Bronchial epithelial cell (primary cell): ENCODE measurements around the gene TGFBR2. TPM values are rescaled to one million over a fixed set of nuclear protein-coding genes. Genes with fewer than 3 reads are reported as not detected.

Experiments used
- DNase-seq: peaks from one replicate; pipeline ENCODE4 v3.0.0-alpha.2; 2010; ENCODE audit warnings: low read depth
- FAIRE-seq: peaks from 2 replicates; lab custom pipeline; 2011; peaks lifted over from hg19 to GRCh38; lab: Jason Lieb, UNC
- H3K27me3 ChIP-seq: 2 replicates; pipeline ENCODE4 v1.5.1; 2011; ENCODE audit warnings: low read length; ENCODE audit not compliant: control insufficient read depth, insufficient read depth
- H3K36me3 ChIP-seq: 2 replicates; pipeline ENCODE4 v1.5.1; 2011; ENCODE audit warnings: low read length; ENCODE audit not compliant: control insufficient read depth, insufficient read depth
- H3K4me3 ChIP-seq: 2 replicates; pipeline ENCODE4 v1.5.1; 2011; ENCODE audit warnings: mild to moderate bottlenecking, low read depth, low read length, control low read depth
- CTCF ChIP-seq: IDR thresholded peaks from 2 replicates; pipeline ENCODE4 v1.5.1; 2011; ENCODE audit warnings: mild to moderate bottlenecking, moderate library complexity, low read length, control low read depth, inconsistent platforms; ENCODE audit not compliant: insufficient read depth, severe bottlenecking
- total RNA-seq: library from RNA; depleted of rRNA; stranded (reverse); fragments of >200 nt; gene quantifications from 2 replicates; pipeline ENCODE4 v1.2.1, GENCODE V29; 2014

Gene TGFBR2
- total RNA-seq, 1 donor from 2014 or later, result 25.5 TPM

GRCh38 chr3:30733209-30733608, 126.8 kb downstream of the TGFBR2 start:
- DNase-seq (no peak), FAIRE-seq (no peak)
- no peaks in the 10 kb centered on the region for H3K36me3 ChIP-seq
- no peak for TF ChIP-seq CTCF
- H3K4me3 ChIP-seq, result no peak overlapping the region
- no peaks in the 10 kb centered on the region for H3K27me3 ChIP-seq

- FAIRE-seq (no peak), DNase-seq (no peak)
- Histone ChIP-seq H3K36me3 (no peaks in the 10 kb centered on the region), H3K27me3 (no peaks in the 10 kb centered on the region), H3K4me3 (no peak overlapping the region)
- TF ChIP-seq CTCF, result no peak
These were observed 127.3 kb downstream of the TGFBR2 start for GRCh38 chr3:30733696-30734095.

GRCh38 chr3:30737743-30738499, 131.5 kb downstream of the TGFBR2 start:
- FAIRE-seq (no peak), DNase-seq (no peak)
- no peaks in the 10 kb centered on the region for H3K27me3 ChIP-seq
- H3K36me3 ChIP-seq, result no peaks in the 10 kb centered on the region
- H3K4me3 ChIP-seq, result no peak overlapping the region
- no peak for TF ChIP-seq CTCF

GRCh38 chr3:30738605-30739004, 132.2 kb downstream of the TGFBR2 start:
- Histone ChIP-seq H3K36me3 (no peaks in the 10 kb centered on the region), H3K27me3 (no peaks in the 10 kb centered on the region), H3K4me3 (no peak overlapping the region)
- FAIRE-seq (no peak), DNase-seq (no peak)
- no peak for TF ChIP-seq CTCF

GRCh38 chr3:30741889-30742288, 135.5 kb downstream of the TGFBR2 start:
- TF ChIP-seq CTCF, result no peak
- Histone ChIP-seq H3K36me3 (no peaks in the 10 kb centered on the region), H3K4me3 (no peak overlapping the region), H3K27me3 (no peaks in the 10 kb centered on the region)
- FAIRE-seq (no peak), DNase-seq (no peak)
